HCT116 (cell line): ENCODE data around the gene CCDC154. TPM values are rescaled to one million over a fixed set of nuclear protein-coding genes. Genes with fewer than 3 reads are reported as not detected.

Experiments
- ATAC-seq: fragments of 200-7000 bp; cut with Tn5 transposase; 2 replicates; pipeline ENCODE4 v1.9.1; 2020; ENCODE audit warnings: mild to moderate bottlenecking, moderate library complexity
- BruUV-seq: library from RNA; stranded (reverse); fragments of 400-500 nt; replicated peaks from 2 replicates; lab custom pipeline; 2021; lab: Mats Ljungman, UMichigan
- CTCF ChIA-PET: fragments of 300-600 bp; sonication (Branson Sonifier 250); formaldehyde crosslinking; loops from one replicate; lab custom pipeline; 2021; ENCODE audit warnings: antibody characterized with exemption; lab: Charles Lee
- POLR2A ChIA-PET: fragments of 300-600, 350-600 bp; sonication (Branson Sonifier 250); formaldehyde crosslinking; loops from one replicate; lab custom pipeline; 2021; ENCODE audit warnings: antibody characterized with exemption; lab: Charles Lee
- RAD21 ChIA-PET, 2 experiments: fragments of 300-600 bp; sonication (Branson Sonifier 250); formaldehyde crosslinking; loops; one replicate each; lab custom pipeline; 2023; ENCODE audit warnings: low total read pairs in 2 of 2; ENCODE audit not compliant: uncharacterized antibody in 2 of 2, unreplicated experiment in 2 of 2, low non-redundant PET in 1 of 2; lab: Charles Lee
- DNase-seq: peaks from one replicate; pipeline ENCODE4 v3.0.0-alpha.2; 2010; ENCODE audit warnings: low read depth, low spot score
- H2AFZ ChIP-seq: fragments of 200-600 bp; shearing (Covaris generic), sonication (generic); 2 replicates; pipeline ENCODE4 v1.6.1; 2017; ENCODE audit warnings: low read depth, mixed run types, mixed read lengths, antibody characterized with exemption, low read length; ENCODE audit not compliant: poor library complexity, severe bottlenecking
- H3K27ac ChIP-seq: 2 replicates; pipeline ENCODE4 v1.5.1; 2012; ENCODE audit warnings: low read depth, low read length
- H3K27me3 ChIP-seq: fragments of 200-600 bp; sonication (generic); 2 replicates; pipeline ENCODE4 v1.6.1; 2016; ENCODE audit warnings: mixed run types, low read length, mixed read lengths; ENCODE audit not compliant: insufficient read depth
- H3K36me3 ChIP-seq, 2 experiments: fragments of 200-500 bp in 1 of 2; fragments of 200-600 bp in 1 of 2; sonication (Bioruptor generic) in 1 of 2; sonication (generic) in 1 of 2; 2 replicates each; pipeline versions ENCODE4 v1.5.1 to v1.6.1; 2014 to 2016; ENCODE audit warnings: low read length in 2 of 2, inconsistent platforms in 1 of 2, mixed read lengths in 1 of 2, mixed run types in 1 of 2; ENCODE audit not compliant: insufficient read depth in 2 of 2, control insufficient read depth in 1 of 2
- H3K4me1 ChIP-seq, 2 experiments: fragments of 200-600 bp in 1 of 2; sonication (generic) in 1 of 2; 2 replicates each; pipeline versions ENCODE4 v1.5.1 to v1.6.1; 2012 to 2017; ENCODE audit warnings: low read length in 2 of 2, inconsistent platforms in 1 of 2, mild to moderate bottlenecking in 1 of 2, mixed read lengths in 1 of 2, mixed run types in 1 of 2, moderate library complexity in 1 of 2; ENCODE audit not compliant: insufficient read depth in 2 of 2, control insufficient read depth in 1 of 2
- H3K4me2 ChIP-seq: fragments of 200-600 bp; sonication (generic); 2 replicates; pipeline ENCODE4 v1.6.1; 2017; ENCODE audit warnings: mixed run types, low read length, mixed read lengths
- H3K4me3 ChIP-seq, 2 experiments: fragments of 200-600 bp in 1 of 2; sonication (generic) in 1 of 2; replicated peaks in 1 of 2; 2 replicates each; pipeline ENCODE4 v1.5.1; 2011 to 2016; ENCODE audit warnings: low read length in 2 of 2, control low read depth in 1 of 2, low read depth in 1 of 2, mild to moderate bottlenecking in 1 of 2, mixed read lengths in 1 of 2, mixed run types in 1 of 2
- H3K79me2 ChIP-seq: fragments of 200-600 bp; sonication (generic); 2 replicates; pipeline ENCODE4 v1.6.1; 2017; ENCODE audit warnings: mild to moderate bottlenecking, mixed run types, low read length, moderate library complexity, mixed read lengths; ENCODE audit not compliant: insufficient read depth
- H3K9ac ChIP-seq: fragments of 200-600 bp; sonication (generic); 2 replicates; pipeline ENCODE4 v1.6.1; 2016; ENCODE audit warnings: low read length, mixed read lengths
- H3K9me2 ChIP-seq: fragments of 200-600 bp; sonication (generic), shearing (Covaris generic); 2 replicates; pipeline ENCODE4 v1.6.1; 2017; ENCODE audit warnings: mixed run types, mild to moderate bottlenecking, moderate library complexity; ENCODE audit not compliant: insufficient read depth
- H3K9me3 ChIP-seq, 2 experiments: fragments of 200-500 bp in 1 of 2; fragments of 200-600 bp in 1 of 2; sonication (Bioruptor generic) in 1 of 2; sonication (generic) in 1 of 2; 2 replicates each; pipeline ENCODE4 v1.6.1; 2014 to 2017; ENCODE audit warnings: low read length in 2 of 2, mixed read lengths in 2 of 2, inconsistent platforms in 1 of 2, low read depth in 1 of 2, mild to moderate bottlenecking in 1 of 2, mixed run types in 1 of 2, moderate library complexity in 1 of 2; ENCODE audit not compliant: control insufficient read depth in 1 of 2, insufficient read depth in 1 of 2
- H4K20me1 ChIP-seq: fragments of 200-600 bp; sonication (generic), shearing (Covaris generic); 2 replicates; pipeline ENCODE4 v1.6.1; 2017; ENCODE audit warnings: mixed run types, mild to moderate bottlenecking, moderate library complexity; ENCODE audit not compliant: insufficient read depth
- CBX3 ChIP-seq: IDR thresholded peaks from 2 replicates; pipeline ENCODE4 v1.6.1; 2012; ENCODE audit warnings: low read depth
- CTCF ChIP-seq, 3 experiments: fragments of 200-600 bp in 1 of 3; sonication (generic) in 1 of 3; IDR thresholded peaks in 2 of 3; conservative IDR thresholded peaks in 1 of 3; 2 replicates each; pipeline ENCODE4 v1.5.1; 2012 to 2017; ENCODE audit warnings: low read depth in 2 of 3, low read length in 2 of 3, antibody characterized with exemption in 1 of 3, borderline replicate concordance in 1 of 3, control low read depth in 1 of 3, mild to moderate bottlenecking in 1 of 3, mixed read lengths in 1 of 3, mixed run types in 1 of 3, moderate library complexity in 1 of 3; ENCODE audit not compliant: insufficient read depth in 1 of 3
- EGR1 ChIP-seq: IDR thresholded peaks from 2 replicates; pipeline ENCODE4 v1.6.1; 2012; ENCODE audit warnings: low read depth
- RAD21 ChIP-seq: IDR thresholded peaks from 2 replicates; pipeline ENCODE4 v1.6.1; 2012; ENCODE audit warnings: low read depth, mild to moderate bottlenecking
- SIN3A ChIP-seq: IDR thresholded peaks from 2 replicates; pipeline ENCODE4 v1.6.1; 2012; ENCODE audit warnings: low read depth
- TCF7L2 ChIP-seq: IDR thresholded peaks from 2 replicates; pipeline ENCODE4 v1.7.0; 2011; ENCODE audit warnings: borderline replicate concordance, inconsistent platforms; ENCODE audit not compliant: insufficient read depth, insufficient read length; ENCODE audit errors: extremely low read depth
- intact Hi-C: fragments of 100-400 bp; cut with micrococcal nuclease; formaldehyde crosslinking; loops from 2 replicates; pipeline ENCODE4 v1.10.0; 2022
- total RNA-seq: library from RNA; stranded (reverse); gene quantifications from one replicate; pipeline ENCODE4 v1.2.1, GENCODE V29; 2021; ENCODE audit not compliant: unreplicated experiment

CCDC154 gene
- total RNA-seq, 1 experiment from 2014 or later, result 1.7 TPM

GRCh38 chr16:1471569-1472194 is 27.3 kb upstream of the CCDC154 start:
- Histone ChIP-seq H3K9ac (no peak overlapping the region), H3K9me2 (no peaks in the 10 kb centered on the region), H3K4me1 (peaks cover 20 to 45% of the 10 kb centered on the region in 2 experiments; a peak in 3 of 4 replicates), H3K4me3 (no peak overlapping the region), H3K9me3 (no peaks in the 10 kb centered on the region), H4K20me1 (no peaks in the 10 kb centered on the region), H2AFZ (no peak overlapping the region), H3K36me3 (no peaks in the 10 kb centered on the region), H3K4me2 (peak overlapping the region; percentile 67), H3K79me2 (peaks cover 55% of the 10 kb centered on the region), H3K27me3 (no peaks in the 10 kb centered on the region), H3K27ac (no peak overlapping the region)
- intact Hi-C loops, result no loop called here
- no peak for ATAC-seq
- CTCF ChIA-PET, result no interaction called here
- DNase-seq, result no peak
- no peak for TF ChIP-seq CTCF (IDR thresholded peaks at IDR 0.05 in 2 of 3, conservative IDR thresholded peaks at IDR 0.05 in 1 of 3; ENCODE audit: borderline replicate concordance in 1 of 3, insufficient read depth in 1 of 3, low read depth in 2 of 3, low read length in 2 of 3)
- POLR2A ChIA-PET, result no interaction called here
- BruUV-seq, result no TSS peak
- RAD21 ChIA-PET, result no interaction called here

- Histone ChIP-seq H3K9ac (0 out of 2 replicates have a peak overlapping the region, but pooled peaks have one; percentile 7), H3K9me2 (no peaks in the 10 kb centered on the region), H3K27me3 (no peaks in the 10 kb centered on the region), H3K4me2 (peak overlapping the region; percentile 67), H2AFZ (no peak overlapping the region), H3K27ac (peak overlapping the region; percentile 46; the same call in 1 of the 2 replicates), H3K4me1 (peaks cover 20 to 41% of the 10 kb centered on the region in 2 experiments; a peak in 3 of 4 replicates), H3K36me3 (no peaks in the 10 kb centered on the region), H3K4me3 (peak overlapping the region in 1 of 2 experiments; percentile 34; a peak in 2 of 4 replicates), H3K9me3 (no peaks in the 10 kb centered on the region), H4K20me1 (no peaks in the 10 kb centered on the region), H3K79me2 (peaks cover 58% of the 10 kb centered on the region)
- POLR2A ChIA-PET, result no interaction called here
- DNase-seq (no peak), ATAC-seq (no peak)
- TF ChIP-seq CBX3, result no peak
- no peak for TF ChIP-seq TCF7L2
- no peak for TF ChIP-seq RAD21
- TF ChIP-seq SIN3A, result no peak
- TF ChIP-seq EGR1, result peak; percentile 65; the same call in 1 of the 2 replicates
- no TSS peak for BruUV-seq
- RAD21 ChIA-PET, result no interaction called here
- intact Hi-C loops, result no loop called here
- CTCF ChIA-PET, result no interaction called here
These were observed 26.3 kb upstream of the CCDC154 start for GRCh38 chr16:1470481-1471251.
